ENCODE data around the gene NPAS3.

DNA sequence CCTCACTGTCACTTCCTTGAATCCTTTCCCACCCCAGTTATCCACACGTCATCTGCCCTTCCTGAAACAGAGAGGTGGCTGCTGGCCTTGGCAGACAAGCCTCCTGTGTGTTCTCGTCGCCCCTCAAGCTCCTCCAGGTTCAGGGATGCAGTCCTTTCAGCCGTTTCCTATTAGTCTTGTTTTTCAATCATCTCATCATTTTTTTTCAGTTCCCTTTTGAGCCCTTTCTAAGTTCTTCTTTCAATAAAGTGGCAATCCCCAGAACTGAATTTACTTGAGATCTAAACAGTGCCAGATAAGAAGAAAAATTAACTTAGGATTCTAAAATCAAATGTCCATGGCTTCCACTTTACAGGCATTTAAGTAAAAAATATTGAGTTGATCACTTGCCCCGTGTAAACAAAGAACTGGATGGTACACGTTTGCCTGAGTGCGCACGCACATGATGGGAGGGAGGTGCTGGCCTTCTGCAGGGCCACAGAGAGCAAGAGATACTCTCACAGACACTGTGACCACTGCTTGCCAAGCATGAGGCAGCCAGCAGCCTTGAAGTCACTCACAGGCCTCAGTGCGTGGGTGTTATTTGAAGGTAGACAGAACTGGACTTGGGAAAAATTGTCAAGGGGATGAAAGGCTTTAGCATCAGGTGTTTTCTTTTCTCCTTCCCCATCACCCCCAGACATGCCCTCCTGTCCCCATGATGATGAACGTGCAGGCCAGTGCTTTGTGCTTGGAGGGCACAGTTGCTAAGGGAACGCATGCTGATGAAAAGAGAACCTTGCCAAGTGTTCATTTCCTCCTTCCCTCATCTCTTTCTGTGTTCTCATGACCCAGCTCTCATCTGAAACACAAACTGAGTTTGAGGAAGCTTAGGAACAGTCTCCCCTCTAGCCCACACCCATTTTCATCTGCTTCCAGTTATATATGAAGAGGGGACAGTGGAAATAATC is 603.9 kb downstream of the NPAS3 start:
- TF ChIP-seq, protein P1, sequence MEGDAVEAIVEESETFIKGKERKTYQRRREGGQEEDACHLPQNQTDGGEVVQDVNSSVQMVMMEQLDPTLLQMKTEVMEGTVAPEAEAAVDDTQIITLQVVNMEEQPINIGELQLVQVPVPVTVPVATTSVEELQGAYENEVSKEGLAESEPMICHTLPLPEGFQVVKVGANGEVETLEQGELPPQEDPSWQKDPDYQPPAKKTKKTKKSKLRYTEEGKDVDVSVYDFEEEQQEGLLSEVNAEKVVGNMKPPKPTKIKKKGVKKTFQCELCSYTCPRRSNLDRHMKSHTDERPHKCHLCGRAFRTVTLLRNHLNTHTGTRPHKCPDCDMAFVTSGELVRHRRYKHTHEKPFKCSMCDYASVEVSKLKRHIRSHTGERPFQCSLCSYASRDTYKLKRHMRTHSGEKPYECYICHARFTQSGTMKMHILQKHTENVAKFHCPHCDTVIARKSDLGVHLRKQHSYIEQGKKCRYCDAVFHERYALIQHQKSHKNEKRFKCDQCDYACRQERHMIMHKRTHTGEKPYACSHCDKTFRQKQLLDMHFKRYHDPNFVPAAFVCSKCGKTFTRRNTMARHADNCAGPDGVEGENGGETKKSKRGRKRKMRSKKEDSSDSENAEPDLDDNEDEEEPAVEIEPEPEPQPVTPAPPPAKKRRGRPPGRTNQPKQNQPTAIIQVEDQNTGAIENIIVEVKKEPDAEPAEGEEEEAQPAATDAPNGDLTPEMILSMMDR (conservative IDR thresholded peaks at IDR 0.05; ENCODE audit: low read depth, low read length), result no peak
- TF ChIP-seq EZH2 (IDR thresholded peaks at IDR 0.05; ENCODE audit: low read length, unreplicated experiment) (no peak), EZH2phosphoT487 (IDR thresholded peaks at IDR 0.05; ENCODE audit: borderline replicate concordance, low read length) (no peak)

All from PC-3 (cell line).